Neutrophil (primary cell): ENCODE data around the gene ENAH.

Experiments used
- H3K27ac ChIP-seq: fragments of 200-600 bp; sonication (generic); 2 replicates; pipeline ENCODE4 v1.5.1; 2016; ENCODE audit warnings: mild to moderate bottlenecking, moderate library complexity
- H3K27me3 ChIP-seq: fragments of 200-600 bp; sonication (generic); 2 replicates; pipeline ENCODE4 v1.6.0; 2016; ENCODE audit warnings: mild to moderate bottlenecking
- H3K36me3 ChIP-seq: fragments of 200-600 bp; sonication (generic); 2 replicates; pipeline ENCODE4 v1.5.1; 2017
- H3K4me1 ChIP-seq, 2 experiments: fragments of 200-600 bp in 1 of 2; sonication (generic) in 1 of 2; 1 replicate in 1 of 2; 2 replicates in 1 of 2; pipeline versions ENCODE4 v1.5.1 to v1.6.1; 2013 to 2016; ENCODE audit warnings: low read depth in 1 of 2, low read length in 1 of 2, mild to moderate bottlenecking in 1 of 2, moderate library complexity in 1 of 2; ENCODE audit not compliant: control insufficient read depth in 1 of 2, insufficient read depth in 1 of 2
- H3K4me3 ChIP-seq, 2 experiments: fragments of 200-600 bp in 1 of 2; sonication (generic) in 1 of 2; 1 replicate in 1 of 2; 2 replicates in 1 of 2; pipeline ENCODE4 v1.5.1; 2013 to 2016; ENCODE audit warnings: low read depth in 1 of 2, low read length in 1 of 2, mild to moderate bottlenecking in 1 of 2, moderate library complexity in 1 of 2
- H3K9me3 ChIP-seq: fragments of 200-600 bp; sonication (generic); 2 replicates; pipeline ENCODE4 v1.5.1; 2016
- TF ChIP-seq, protein P1 (sequence below): fragments of 200-600 bp; sonication (generic); IDR thresholded peaks from 2 replicates; pipeline ENCODE4 v1.5.1; 2016; ENCODE audit warnings: antibody characterized with exemption

ENAH gene

DNA sequence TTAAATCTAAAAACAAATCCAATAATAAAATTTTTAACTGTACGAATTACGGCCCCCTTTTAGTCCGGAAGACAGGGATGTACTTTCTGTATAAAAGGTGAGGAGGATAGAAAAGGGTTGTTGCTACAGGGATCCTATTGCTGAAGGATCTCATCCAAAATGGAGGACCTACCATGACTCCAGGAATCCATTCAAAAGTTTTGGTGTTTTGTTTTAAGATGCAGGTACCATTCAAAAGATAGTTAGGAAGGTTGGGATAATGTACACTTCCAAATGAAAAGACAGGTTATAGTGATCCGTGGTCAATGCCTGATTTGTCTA is 1.3 kb upstream of the ENAH start:
- H3K4me3 ChIP-seq, result no peak overlapping the region
- H3K36me3 ChIP-seq, result no peaks in the 10 kb centered on the region
- peaks cover 14 to 22% of the 10 kb centered on the region in 2 experiments for H3K4me1 ChIP-seq
- H3K9me3 ChIP-seq, result no peaks in the 10 kb centered on the region
- TF ChIP-seq, protein P1, sequence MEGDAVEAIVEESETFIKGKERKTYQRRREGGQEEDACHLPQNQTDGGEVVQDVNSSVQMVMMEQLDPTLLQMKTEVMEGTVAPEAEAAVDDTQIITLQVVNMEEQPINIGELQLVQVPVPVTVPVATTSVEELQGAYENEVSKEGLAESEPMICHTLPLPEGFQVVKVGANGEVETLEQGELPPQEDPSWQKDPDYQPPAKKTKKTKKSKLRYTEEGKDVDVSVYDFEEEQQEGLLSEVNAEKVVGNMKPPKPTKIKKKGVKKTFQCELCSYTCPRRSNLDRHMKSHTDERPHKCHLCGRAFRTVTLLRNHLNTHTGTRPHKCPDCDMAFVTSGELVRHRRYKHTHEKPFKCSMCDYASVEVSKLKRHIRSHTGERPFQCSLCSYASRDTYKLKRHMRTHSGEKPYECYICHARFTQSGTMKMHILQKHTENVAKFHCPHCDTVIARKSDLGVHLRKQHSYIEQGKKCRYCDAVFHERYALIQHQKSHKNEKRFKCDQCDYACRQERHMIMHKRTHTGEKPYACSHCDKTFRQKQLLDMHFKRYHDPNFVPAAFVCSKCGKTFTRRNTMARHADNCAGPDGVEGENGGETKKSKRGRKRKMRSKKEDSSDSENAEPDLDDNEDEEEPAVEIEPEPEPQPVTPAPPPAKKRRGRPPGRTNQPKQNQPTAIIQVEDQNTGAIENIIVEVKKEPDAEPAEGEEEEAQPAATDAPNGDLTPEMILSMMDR, result no peak
- H3K27me3 ChIP-seq, result peaks cover 84% of the 10 kb centered on the region
- no peak overlapping the region for H3K27ac ChIP-seq

DNA sequence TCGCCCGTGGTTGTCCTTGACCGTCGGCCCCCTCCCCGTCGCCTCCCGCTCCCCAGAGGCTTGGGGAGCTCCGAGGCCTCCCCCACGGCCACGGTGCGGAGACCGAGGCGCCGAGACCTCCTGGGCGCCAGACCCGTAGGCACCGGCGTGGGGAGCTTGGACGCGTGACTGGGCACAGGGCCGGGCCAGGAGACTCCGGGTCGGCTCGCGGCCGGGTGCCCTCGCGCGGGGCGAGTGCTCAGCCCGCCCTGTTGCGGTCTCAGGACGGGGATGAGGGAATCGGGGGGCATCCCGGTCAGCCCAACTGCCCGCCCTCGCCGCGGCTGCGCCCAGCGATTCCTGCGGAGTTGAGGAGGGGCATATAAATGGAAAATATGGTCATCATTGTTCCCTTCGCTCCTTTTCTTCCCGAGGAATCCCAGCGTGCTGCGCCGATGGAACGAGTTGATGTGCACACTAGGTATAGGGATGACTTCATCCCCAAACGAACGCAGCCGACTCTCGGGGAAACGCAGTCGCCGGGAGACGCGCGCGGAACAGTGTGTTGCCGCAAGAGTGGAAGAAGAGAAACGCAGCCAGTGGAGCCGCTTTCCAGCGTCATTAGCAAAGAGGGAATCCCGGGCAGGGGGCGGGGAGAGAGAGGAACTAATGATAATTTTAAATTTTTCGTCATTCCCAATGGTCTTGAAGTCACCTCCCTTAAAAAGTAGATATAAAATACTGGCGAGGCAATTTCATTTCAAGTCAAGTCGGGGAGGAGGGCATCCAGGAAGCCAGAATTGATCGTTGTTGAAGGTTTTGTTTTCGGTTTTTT is 747 bp upstream of the ENAH start:
- Histone ChIP-seq H3K4me3 (peak overlapping the region; percentile 29 to 66), H3K9me3 (no peaks in the 10 kb centered on the region), H3K27ac (no peak overlapping the region), H3K27me3 (peaks cover 90% of the 10 kb centered on the region), H3K36me3 (no peaks in the 10 kb centered on the region), H3K4me1 (peaks cover 14 to 22% of the 10 kb centered on the region in 2 experiments)
- TF ChIP-seq, protein P1, result no peak

DNA sequence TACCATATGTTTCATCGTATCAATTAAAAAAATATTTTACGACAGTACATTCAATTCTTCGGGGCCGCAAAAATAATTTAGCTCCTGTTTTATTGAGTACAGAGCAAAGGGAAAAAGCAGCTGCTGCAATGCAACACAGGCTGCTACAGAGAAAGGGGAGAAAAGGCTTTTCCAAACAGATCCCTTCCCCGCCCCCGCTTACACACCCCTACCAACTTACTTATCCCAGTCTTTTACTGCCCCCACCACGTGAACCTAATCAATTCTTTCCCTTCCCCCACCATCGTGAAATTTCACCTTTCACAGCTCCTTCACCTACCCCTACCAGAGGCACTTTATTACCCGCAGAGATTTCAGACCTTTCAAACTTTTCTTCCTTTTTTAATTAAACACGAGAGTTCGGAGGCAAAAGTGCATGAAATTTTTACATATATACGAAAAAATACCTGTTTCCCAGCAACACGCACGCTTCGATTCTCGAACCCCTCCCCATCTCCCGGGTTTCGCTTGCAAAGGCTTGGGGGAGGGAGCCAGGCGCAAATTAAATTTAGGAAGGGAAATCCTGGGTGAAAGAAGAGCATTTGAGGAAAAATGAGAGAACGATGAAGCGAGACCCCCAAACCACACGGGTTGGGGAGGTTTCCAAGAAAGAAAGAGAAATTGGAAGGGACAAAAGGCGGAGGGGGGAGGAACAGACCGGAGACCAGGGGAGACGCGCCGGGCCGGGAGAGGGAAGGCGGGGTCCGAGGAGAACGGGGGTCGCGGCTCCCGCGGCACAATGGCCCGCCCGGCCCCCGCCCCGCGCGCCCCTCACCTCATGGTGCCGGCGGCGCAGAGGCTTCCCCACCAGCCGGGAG is 823 bp downstream of the ENAH start:
- no peaks in the 10 kb centered on the region for H3K9me3 ChIP-seq
- peaks cover 99% of the 10 kb centered on the region for H3K27me3 ChIP-seq
- no peaks in the 10 kb centered on the region for H3K36me3 ChIP-seq
- H3K4me1 ChIP-seq, result peaks cover 14 to 22% of the 10 kb centered on the region in 2 experiments
- TF ChIP-seq, protein P1, result no peak
- H3K27ac ChIP-seq, result no peak overlapping the region
- peak overlapping the region; percentile 29 to 66 for H3K4me3 ChIP-seq

DNA sequence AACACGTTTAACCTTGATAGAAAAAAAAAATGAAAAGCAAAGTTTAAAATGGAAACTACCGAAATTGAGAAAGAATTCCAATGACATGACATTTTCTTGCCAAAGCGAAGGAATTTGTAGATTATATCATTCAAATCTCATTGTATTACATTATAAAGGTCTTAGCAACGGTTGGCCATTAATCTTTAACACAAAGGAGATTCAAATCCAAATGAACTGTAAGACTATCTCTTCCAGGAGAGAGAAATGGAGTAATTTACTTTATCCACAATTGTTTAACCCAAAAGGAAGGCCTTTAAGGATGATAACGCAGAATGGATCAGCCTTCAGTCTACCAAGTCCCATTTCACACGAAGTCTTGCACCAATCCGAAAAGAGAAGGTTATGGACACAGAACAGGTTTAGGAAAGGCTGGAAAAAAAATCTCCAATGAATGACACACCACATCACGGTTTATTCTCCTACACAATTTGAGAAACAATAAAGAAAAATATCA is 1.5 kb downstream of the ENAH start:
- TF ChIP-seq, protein P1, result no peak
- Histone ChIP-seq H3K36me3 (no peaks in the 10 kb centered on the region), H3K4me1 (peaks cover 14 to 22% of the 10 kb centered on the region in 2 experiments), H3K27me3 (peaks cover 98% of the 10 kb centered on the region), H3K4me3 (no peak overlapping the region), H3K27ac (no peak overlapping the region), H3K9me3 (no peaks in the 10 kb centered on the region)

DNA sequence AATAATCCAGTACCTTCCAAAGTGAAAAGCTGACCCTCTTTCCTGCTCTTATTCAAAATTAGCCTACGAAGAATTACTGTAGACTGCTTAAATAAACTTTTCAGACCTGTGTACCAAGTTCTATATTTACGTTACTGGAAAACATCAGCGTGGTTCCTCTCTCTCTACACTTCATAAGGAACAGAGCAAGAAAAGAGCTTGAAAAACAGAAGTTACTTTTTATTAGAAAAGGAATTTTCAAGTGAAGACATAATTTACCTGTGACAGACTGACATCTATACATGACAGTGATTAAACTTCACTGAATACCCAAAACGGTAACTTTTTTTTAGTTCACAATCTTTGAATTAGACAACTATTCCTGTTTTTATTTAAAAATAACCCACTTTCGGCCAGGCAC is 2.7 kb downstream of the ENAH start:
- Histone ChIP-seq H3K9me3 (no peaks in the 10 kb centered on the region), H3K27me3 (peaks cover 85% of the 10 kb centered on the region), H3K4me1 (peaks cover 14 to 22% of the 10 kb centered on the region in 2 experiments), H3K36me3 (no peaks in the 10 kb centered on the region), H3K4me3 (no peak overlapping the region), H3K27ac (no peak overlapping the region)
- TF ChIP-seq, protein P1, result no peak
